ENCODE results near the gene PDZK1IP1.

Gene PDZK1IP1

DNA sequence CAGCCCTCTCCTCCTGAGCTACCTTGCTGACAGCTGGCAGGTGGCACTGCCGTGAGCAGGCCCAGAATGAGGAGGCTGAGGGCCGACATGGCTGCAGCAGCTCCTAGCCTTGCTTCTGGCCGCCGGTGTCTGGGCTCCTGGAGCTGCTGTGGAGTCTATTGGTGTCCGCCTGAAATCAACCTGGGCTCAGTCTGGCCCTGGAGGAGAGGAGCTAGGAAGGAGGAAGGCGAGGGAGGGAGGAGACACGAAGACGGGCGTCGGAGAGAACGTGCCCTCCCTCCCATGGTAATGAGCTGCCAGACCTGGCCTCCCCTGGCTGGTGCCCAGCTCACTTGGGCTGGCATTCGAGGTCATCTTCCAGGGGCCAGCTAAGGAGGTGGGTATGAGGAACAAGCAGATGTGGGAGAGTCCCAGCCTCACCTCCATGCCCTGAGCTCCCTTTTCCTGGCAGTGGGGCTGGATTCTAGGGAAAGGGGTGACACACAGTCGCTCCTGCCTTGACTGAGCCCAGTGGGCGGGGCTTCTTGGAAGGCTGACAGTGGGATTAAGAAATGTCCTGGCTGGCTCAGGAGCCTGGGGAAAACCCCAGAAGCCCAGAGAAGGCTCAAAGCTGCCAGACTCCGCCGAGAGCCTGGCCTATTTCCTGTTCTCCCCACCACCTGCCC is at the start of gene PDZK1IP1:
Gene PDZK1IP1, minus strand, starts transcription at position 193 of the 665 bp plus-strand sequence. Its CDS starts 104 bp downstream, at position 89.
- DNase-seq: peak; percentile 14

GRCh38 chr1:47238935-47239592 is 49.2 kb upstream of the PDZK1IP1 start:
- no peak for DNase-seq

GRCh38 chr1:47235806-47236205 is 46.0 kb upstream of the PDZK1IP1 start:
- DNase-seq: no peak

DNA sequence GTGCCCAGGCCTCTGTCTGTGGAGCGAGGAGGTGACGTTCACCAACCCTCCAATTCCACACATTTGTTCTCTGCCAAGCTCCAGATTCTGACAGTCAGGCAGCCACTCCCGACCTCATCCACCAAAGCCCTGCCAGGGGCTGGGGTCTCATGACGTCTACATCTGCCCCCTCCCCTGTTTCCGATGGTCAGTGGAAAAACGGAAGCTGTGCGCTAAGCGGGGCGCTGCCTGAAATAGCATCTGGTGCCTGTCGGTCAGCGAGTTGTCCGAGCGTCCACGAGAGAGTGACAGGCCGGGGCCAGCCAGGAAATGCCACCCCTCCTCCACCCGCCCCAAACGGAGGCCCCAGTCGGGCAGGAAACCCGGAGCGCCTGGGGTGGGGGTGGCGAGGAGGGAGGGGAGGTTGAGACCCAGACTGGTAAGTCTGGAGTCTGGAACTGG is 45.4 kb upstream of the PDZK1IP1 start:
- DNase-seq: no peak

GRCh38 chr1:47233186-47233585 is 43.4 kb upstream of the PDZK1IP1 start:
- DNase-seq: no peak

- DNase-seq: no peak
Measured at GRCh38 chr1:47232187-47232874, 42.5 kb upstream of the PDZK1IP1 start, which contains the start of gene TAL1. Gene TAL1, minus strand, starts transcription at chr1:47232225. Its CDS starts 6,337 bp downstream, at chr1:47225888.

- peak; percentile 48 for DNase-seq
Measured at GRCh38 chr1:47231301-47232186, 41.7 kb upstream of the PDZK1IP1 start.

- peak; percentile 38 for DNase-seq
Measured at GRCh38 chr1:47230692-47231300, 41.0 kb upstream of the PDZK1IP1 start.

GRCh38 chr1:47229886-47230691 is 40.3 kb upstream of the PDZK1IP1 start:
- DNase-seq: no peak

GRCh38 chr1:47229031-47229885 is 39.4 kb upstream of the PDZK1IP1 start:
- no peak for DNase-seq

- DNase-seq: no peak
Measured at GRCh38 chr1:47228644-47229030, 38.8 kb upstream of the PDZK1IP1 start.

- no peak for DNase-seq
Measured at GRCh38 chr1:47227341-47228232, 37.8 kb upstream of the PDZK1IP1 start.

- DNase-seq: no peak
Measured at GRCh38 chr1:47226839-47227215, 37.0 kb upstream of the PDZK1IP1 start.

DNA sequence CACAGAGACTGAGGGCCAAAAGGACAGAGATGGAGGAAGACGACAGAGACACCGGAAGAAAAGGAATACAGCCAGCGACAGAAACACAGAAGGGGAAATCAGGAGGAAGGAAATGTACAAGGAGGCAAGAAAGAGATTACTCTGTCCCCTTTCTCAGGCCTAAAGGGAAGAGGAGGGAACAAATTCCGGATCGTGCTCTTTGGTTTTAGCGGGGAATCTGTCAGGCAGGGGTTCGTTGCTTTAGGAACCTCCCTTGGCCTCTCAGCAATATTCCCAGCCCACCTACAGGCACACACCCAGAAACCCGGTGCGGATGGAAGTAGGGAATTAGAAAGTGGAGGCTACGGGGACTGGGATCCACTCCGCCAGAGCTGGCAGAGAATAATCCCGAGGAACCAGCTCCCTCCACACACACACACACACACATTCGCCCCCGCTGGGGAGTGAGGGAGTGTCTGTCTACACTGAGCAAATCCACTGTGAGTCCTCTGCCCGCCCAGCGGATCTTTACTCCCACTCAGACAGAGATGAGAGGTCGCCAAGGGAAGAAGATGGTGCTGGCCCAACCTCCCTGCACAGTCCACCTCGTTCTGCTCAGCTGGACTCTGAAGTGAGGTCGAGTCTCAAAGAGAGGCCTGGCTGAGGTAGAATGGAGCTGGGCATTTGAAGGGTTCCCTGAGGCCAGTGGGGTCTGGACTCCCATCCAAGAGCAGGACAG is 36.4 kb upstream of the PDZK1IP1 start:
- no peak for DNase-seq

DNA sequence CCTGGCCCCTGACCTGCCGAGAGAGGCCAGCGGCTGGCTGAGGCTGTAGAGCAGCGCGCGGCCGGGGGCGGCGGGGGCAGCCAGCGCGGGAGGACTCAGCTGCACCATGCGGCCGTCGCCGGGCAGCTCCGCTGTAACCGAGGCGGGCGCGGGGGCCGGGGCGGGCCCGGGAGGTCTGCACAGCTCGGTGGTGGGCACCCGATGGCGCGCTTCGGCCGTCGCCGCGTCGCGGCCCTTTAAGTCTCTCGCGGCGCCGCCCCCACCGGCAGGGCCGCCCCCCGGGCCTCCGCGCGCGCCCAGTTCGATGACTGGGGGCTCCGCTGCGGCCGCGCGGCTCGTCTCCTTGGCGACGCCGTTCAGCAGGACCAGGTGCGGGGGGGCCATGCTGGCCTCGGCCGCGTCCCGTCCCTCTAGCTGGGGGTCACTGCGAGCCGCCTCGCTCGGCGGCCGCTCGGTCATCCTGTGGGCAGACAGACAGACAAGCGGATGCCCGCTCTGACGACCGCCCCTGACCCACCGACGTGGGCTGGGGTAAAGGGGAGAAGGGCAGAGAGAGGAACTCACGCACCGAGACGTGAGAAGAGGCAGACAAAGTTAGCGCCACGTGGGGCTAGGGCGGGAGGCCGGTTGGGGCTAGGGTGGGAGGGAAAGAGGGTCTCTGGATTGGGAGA is 35.7 kb upstream of the PDZK1IP1 start:
- DNase-seq: no peak

GRCh38 chr1:47224676-47225399 is 35.0 kb upstream of the PDZK1IP1 start:
- DNase-seq: no peak

DNA sequence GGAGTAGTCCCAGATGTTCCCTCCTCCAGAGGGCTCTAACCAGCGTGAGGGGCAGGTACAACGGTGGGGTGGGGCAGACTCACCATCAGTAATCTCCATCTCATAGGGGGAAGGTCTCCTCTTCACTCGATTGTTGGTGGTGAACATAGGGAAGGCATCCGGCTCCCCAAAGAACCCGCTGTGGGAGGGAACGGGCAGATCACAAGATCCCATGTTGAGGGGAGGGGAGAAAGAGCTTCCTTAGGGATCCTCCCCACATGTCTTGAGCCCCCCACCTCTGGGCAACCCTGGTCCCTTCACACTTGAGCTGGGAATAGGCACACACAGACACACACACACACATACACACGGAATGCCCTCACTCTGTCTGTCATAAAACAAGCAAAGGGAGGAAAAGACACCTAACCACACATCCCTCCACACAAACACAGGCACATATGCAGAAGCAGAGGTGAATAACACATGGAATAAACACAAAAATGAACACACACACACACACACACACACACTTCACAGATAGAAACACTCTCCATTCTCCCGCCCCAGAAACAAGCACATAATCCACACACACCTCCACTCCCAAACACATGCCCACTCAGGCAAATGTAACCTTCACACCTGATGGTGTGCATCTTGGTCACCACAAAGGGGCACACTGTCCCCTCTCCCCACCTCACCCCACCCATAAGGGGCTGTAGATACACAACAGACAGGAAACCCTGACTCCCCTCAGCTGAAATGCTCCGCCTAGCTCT is 34.3 kb upstream of the PDZK1IP1 start:
- no peak for DNase-seq
